CD4-positive, CD25-positive, alpha-beta regulatory T cell (primary cell): ENCODE measurements around the gene OR10AD1. TPM values are rescaled to one million over a fixed set of nuclear protein-coding genes. Genes with fewer than 3 reads are reported as not detected.

Source experiments
- ATAC-seq, 2 donors: fragments of 150-1000 bp; cut with Tn5 transposase; one replicate each; pipeline ENCODE4 v1.10.0; 2021; ENCODE audit warnings: low read depth in 2 of 2, moderate number of reproducible peaks in 2 of 2, moderate library complexity in 1 of 2
- DNase-seq, 3 donors: peaks; one replicate each; pipeline versions ENCODE4 v3.0.0 to v3.0.0-alpha.2; 2012 to 2022; ENCODE audit warnings: mixed read lengths in 1 of 3
- H3K27ac ChIP-seq: one replicate; pipeline ENCODE4 v1.7.0; 2013; ENCODE audit warnings: mild to moderate bottlenecking, low read length; ENCODE audit not compliant: insufficient read depth, poor library complexity, severe bottlenecking
- H3K27me3 ChIP-seq: one replicate; pipeline ENCODE4 v1.7.0; 2013; ENCODE audit warnings: low read length; ENCODE audit not compliant: control insufficient read depth, insufficient read depth
- H3K36me3 ChIP-seq: one replicate; pipeline ENCODE4 v1.7.0; 2013; ENCODE audit warnings: mild to moderate bottlenecking, low read length, moderate library complexity; ENCODE audit not compliant: control insufficient read depth, insufficient read depth
- H3K4me1 ChIP-seq: 2 replicates; pipeline ENCODE4 v1.7.0; 2013; ENCODE audit warnings: mild to moderate bottlenecking, low read length; ENCODE audit not compliant: insufficient read depth, control insufficient read depth, poor library complexity, severe bottlenecking
- H3K4me3 ChIP-seq: one replicate; pipeline ENCODE4 v1.7.0; 2013; ENCODE audit warnings: low read depth, mild to moderate bottlenecking, low read length, moderate library complexity
- H3K9me3 ChIP-seq, 2 experiments: 1 replicate in 1 of 2; 2 replicates in 1 of 2; pipeline ENCODE4 v1.7.0; 2013; ENCODE audit warnings: low read length in 2 of 2, mild to moderate bottlenecking in 1 of 2, moderate library complexity in 1 of 2; ENCODE audit not compliant: control insufficient read depth in 2 of 2
- H3K27ac Mint-ChIP-seq, 3 donors: one replicate each; pipeline ENCODE4 v1.8.0; 2020 to 2022; ENCODE audit warnings: mild to moderate bottlenecking in 3 of 3, mixed read lengths in 3 of 3, moderate library complexity in 2 of 3
- H3K27me3 Mint-ChIP-seq: one replicate; pipeline ENCODE4 v1.8.0; 2022; ENCODE audit warnings: mild to moderate bottlenecking, mixed read lengths
- H3K36me3 Mint-ChIP-seq: one replicate; pipeline ENCODE4 v1.8.0; 2020; ENCODE audit warnings: mixed read lengths
- H3K4me1 Mint-ChIP-seq, 4 donors: one replicate each; pipeline ENCODE4 v1.8.0; 2020 to 2022; ENCODE audit warnings: mixed read lengths in 4 of 4, mild to moderate bottlenecking in 1 of 4
- H3K4me3 Mint-ChIP-seq, 4 donors: one replicate each; pipeline ENCODE4 v1.8.0; 2020 to 2022; ENCODE audit warnings: mild to moderate bottlenecking in 4 of 4, mixed read lengths in 4 of 4, moderate library complexity in 3 of 4
- H3K9me3 Mint-ChIP-seq, 7 donors: one replicate each; pipeline ENCODE4 v1.8.0; 2020 to 2022; ENCODE audit warnings: mixed read lengths in 7 of 7, mild to moderate bottlenecking in 3 of 7, moderate library complexity in 2 of 7
- polyA plus RNA-seq, 4 donors: library from polyadenylated mRNA; unstranded; fragments of 300-500 nt; fragmentation: Illumina TruSeq; gene quantifications; one replicate each; pipeline ENCODE4 v1.2.3, GENCODE V29; 2021
- total RNA-seq: library from RNA; stranded (reverse); gene quantifications from one replicate; pipeline ENCODE4 v1.2.3, GENCODE V29; 2022

The OR10AD1 gene
- total and polyA plus RNA-seq, 5 donors from 2014 or later, result 0.22 TPM; not detected in 4

GRCh38 chr12:48175613-48176416, 27.3 kb downstream of the OR10AD1 start:
- Histone ChIP-seq H3K4me3 (no peak overlapping the region), H3K36me3 (no peaks in the 10 kb centered on the region), H3K9me3 (no peaks in the 10 kb centered on the region), H3K27me3 (peaks cover 17% of the 10 kb centered on the region), H3K27ac (no peak overlapping the region), H3K4me1 (no peaks in the 10 kb centered on the region)
- peaks cover 58% of the 10 kb centered on the region for H3K27me3 Mint-ChIP-seq
- H3K9me3 Mint-ChIP-seq, result no peaks in the 10 kb centered on the region
- peak overlapping the region in 1 of 3 donors; percentile 5 for H3K27ac Mint-ChIP-seq
- no peak for ATAC-seq
- DNase-seq, result no peak
- H3K4me1 Mint-ChIP-seq, result peaks cover 0 to 6% (median 0%) of the 10 kb centered on the region in 4 donors
- H3K36me3 Mint-ChIP-seq, result no peaks in the 10 kb centered on the region
- H3K4me3 Mint-ChIP-seq, result peak overlapping the region in 1 of 4 donors; percentile 15

GRCh38 chr12:48169011-48169410, 34.1 kb downstream of the OR10AD1 start:
- Histone ChIP-seq H3K27ac (no peak overlapping the region), H3K4me1 (no peaks in the 10 kb centered on the region), H3K27me3 (peaks cover 7% of the 10 kb centered on the region), H3K4me3 (no peak overlapping the region), H3K9me3 (no peaks in the 10 kb centered on the region), H3K36me3 (no peaks in the 10 kb centered on the region)
- no peaks in the 10 kb centered on the region for H3K36me3 Mint-ChIP-seq
- peaks cover 19% of the 10 kb centered on the region for H3K27me3 Mint-ChIP-seq
- H3K27ac Mint-ChIP-seq, result no peak overlapping the region
- peaks cover 0 to 3% (median 0%) of the 10 kb centered on the region in 4 donors for H3K4me1 Mint-ChIP-seq
- no peak overlapping the region for H3K4me3 Mint-ChIP-seq
- ATAC-seq (no peak), DNase-seq (no peak)
- peaks cover 0 to 4% (median 0%) of the 10 kb centered on the region in 7 donors for H3K9me3 Mint-ChIP-seq

- H3K9me3 ChIP-seq, result no peaks in the 10 kb centered on the region
- peaks cover 8% of the 10 kb centered on the region for H3K27me3 ChIP-seq
- ATAC-seq, result peak; percentile 74 to 84
- no peak overlapping the region for H3K4me3 ChIP-seq
- peak overlapping the region in 1 of 3 donors; percentile 48 for H3K27ac Mint-ChIP-seq
- no peaks in the 10 kb centered on the region for H3K4me1 ChIP-seq
- peaks cover 0 to 3% (median 0%) of the 10 kb centered on the region in 4 donors for H3K4me1 Mint-ChIP-seq
- H3K27me3 Mint-ChIP-seq, result peaks cover 12% of the 10 kb centered on the region
- peaks cover 0 to 4% (median 0%) of the 10 kb centered on the region in 7 donors for H3K9me3 Mint-ChIP-seq
- H3K27ac ChIP-seq, result no peak overlapping the region
- no peak overlapping the region for H3K4me3 Mint-ChIP-seq
- peak; percentile 46 to 85 (median 78) for DNase-seq
- H3K36me3 Mint-ChIP-seq, result no peaks in the 10 kb centered on the region
- no peaks in the 10 kb centered on the region for H3K36me3 ChIP-seq
These were observed 37.8 kb downstream of the OR10AD1 start for GRCh38 chr12:48165089-48165981.

GRCh38 chr12:48164451-48164850, 38.6 kb downstream of the OR10AD1 start:
- no peaks in the 10 kb centered on the region for H3K36me3 ChIP-seq
- H3K4me1 Mint-ChIP-seq, result peaks cover 0 to 3% (median under 1%) of the 10 kb centered on the region in 4 donors
- H3K4me3 ChIP-seq, result no peak overlapping the region
- peaks cover 0 to 4% (median 0%) of the 10 kb centered on the region in 7 donors for H3K9me3 Mint-ChIP-seq
- H3K27me3 ChIP-seq, result peaks cover 8% of the 10 kb centered on the region
- no peak overlapping the region for H3K4me3 Mint-ChIP-seq
- DNase-seq (no peak), ATAC-seq (no peak)
- H3K27ac Mint-ChIP-seq, result no peak overlapping the region
- peaks cover 12% of the 10 kb centered on the region for H3K27me3 Mint-ChIP-seq
- no peaks in the 10 kb centered on the region for H3K4me1 ChIP-seq
- no peak overlapping the region for H3K27ac ChIP-seq
- no peaks in the 10 kb centered on the region for H3K9me3 ChIP-seq
- H3K36me3 Mint-ChIP-seq, result no peaks in the 10 kb centered on the region

- Histone ChIP-seq H3K27ac (no peak overlapping the region), H3K36me3 (no peaks in the 10 kb centered on the region), H3K4me1 (peaks cover under 1% of the 10 kb centered on the region), H3K9me3 (no peaks in the 10 kb centered on the region), H3K27me3 (peaks cover 8% of the 10 kb centered on the region), H3K4me3 (no peak overlapping the region)
- peaks cover under 1 to 10% (median 5%) of the 10 kb centered on the region in 4 donors for H3K4me1 Mint-ChIP-seq
- H3K27ac Mint-ChIP-seq, result no peak overlapping the region
- no peak overlapping the region for H3K4me3 Mint-ChIP-seq
- no peaks in the 10 kb centered on the region for H3K36me3 Mint-ChIP-seq
- peaks cover 0 to 4% (median 0%) of the 10 kb centered on the region in 7 donors for H3K9me3 Mint-ChIP-seq
- no peak for ATAC-seq
- no peak for DNase-seq
- H3K27me3 Mint-ChIP-seq, result peaks cover 12% of the 10 kb centered on the region
These were observed 39.8 kb downstream of the OR10AD1 start for GRCh38 chr12:48163150-48163747.

GRCh38 chr12:48160807-48161206, 42.3 kb downstream of the OR10AD1 start:
- H3K27me3 Mint-ChIP-seq, result peaks cover 9% of the 10 kb centered on the region
- H3K4me1 Mint-ChIP-seq, result peaks cover 3 to 31% (median 16%) of the 10 kb centered on the region in 4 donors
- H3K4me1 ChIP-seq, result peaks cover 24% of the 10 kb centered on the region
- peak overlapping the region in 2 of 4 donors; percentile 1 to 12 for H3K4me3 Mint-ChIP-seq
- no peak overlapping the region for H3K27ac ChIP-seq
- no peaks in the 10 kb centered on the region for H3K36me3 Mint-ChIP-seq
- H3K36me3 ChIP-seq, result no peaks in the 10 kb centered on the region
- peaks cover 0 to under 1% (median 0%) of the 10 kb centered on the region in 7 donors for H3K9me3 Mint-ChIP-seq
- DNase-seq (no peak), ATAC-seq (no peak)
- peaks cover 5% of the 10 kb centered on the region for H3K27me3 ChIP-seq
- H3K9me3 ChIP-seq, result no peaks in the 10 kb centered on the region
- no peak overlapping the region for H3K4me3 ChIP-seq
- peak overlapping the region in 1 of 3 donors; percentile 43 for H3K27ac Mint-ChIP-seq

GRCh38 chr12:48160046-48160445, 43.0 kb downstream of the OR10AD1 start:
- H3K4me1 Mint-ChIP-seq, result peaks cover under 1 to 35% (median 17%) of the 10 kb centered on the region in 4 donors
- peak overlapping the region in 1 of 4 donors; percentile 12 for H3K4me3 Mint-ChIP-seq
- peaks cover 24% of the 10 kb centered on the region for H3K4me1 ChIP-seq
- DNase-seq (no peak), ATAC-seq (no peak)
- H3K27me3 ChIP-seq, result peaks cover 5% of the 10 kb centered on the region
- H3K27ac Mint-ChIP-seq, result peak overlapping the region in 1 of 3 donors; percentile 43
- no peaks in the 10 kb centered on the region for H3K36me3 ChIP-seq
- peaks cover 3% of the 10 kb centered on the region for H3K27me3 Mint-ChIP-seq
- no peaks in the 10 kb centered on the region for H3K9me3 Mint-ChIP-seq
- H3K36me3 Mint-ChIP-seq, result no peaks in the 10 kb centered on the region
- no peaks in the 10 kb centered on the region for H3K9me3 ChIP-seq
- no peak overlapping the region for H3K4me3 ChIP-seq
- H3K27ac ChIP-seq, result no peak overlapping the region
